ENCODE results near the gene TRMT61A. TPM values are rescaled to one million over a fixed set of nuclear protein-coding genes. Genes with fewer than 3 reads are reported as not detected.

The TRMT61A gene
- total and polyA plus RNA-seq, 8 donors, result 5.5 to 39.7 (median 15.9) TPM

DNA sequence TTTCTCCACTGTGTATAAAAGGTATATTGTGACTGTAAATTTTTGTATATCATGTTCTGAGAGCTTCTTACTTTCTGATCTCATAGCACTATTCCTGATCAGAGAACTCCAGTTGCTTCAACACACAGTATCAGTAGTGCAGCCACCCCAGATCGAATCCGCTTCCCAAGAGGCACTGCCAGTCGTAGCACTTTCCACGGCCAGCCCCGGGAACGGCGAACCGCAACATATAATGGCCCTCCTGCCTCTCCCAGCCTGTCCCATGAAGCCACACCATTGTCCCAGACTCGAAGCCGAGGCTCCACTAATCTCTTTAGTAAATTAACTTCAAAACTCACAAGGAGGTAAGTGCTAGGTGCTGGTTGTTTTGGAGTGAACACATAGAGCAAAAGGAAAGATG, 37.3 kb upstream of the TRMT61A start:
- no peaks in the 10 kb centered on the region for H3K27me3 ChIP-seq
- WGBS, 5 donors, result 88 to 93% (median 89%) methylated on average over 10 of the region's 10 CpGs
- no peak for DNase-seq
- no peaks in the 10 kb centered on the region for H3K4me1 ChIP-seq
- H3K36me3 ChIP-seq, result peaks cover 40 to 99% (median 98%) of the 10 kb centered on the region in 4 donors
- no peaks in the 10 kb centered on the region for H3K9me3 ChIP-seq
- intact Hi-C loops (cut with DNase I; ENCODE audit: low total_unique reads), result loop anchor here (10.0 kb wide), 1 partner anchor 53 kb away; no protein-coding TSS in a partner anchor
- TF ChIP-seq EP300 (IDR thresholded peaks at IDR 0.05), result no peak
- no peak for TF ChIP-seq POLR2A (IDR thresholded peaks at IDR 0.05)
- TF ChIP-seq POLR2AphosphoS5 (IDR thresholded peaks at IDR 0.05), result no peak
- TF ChIP-seq CTCF (IDR thresholded peaks at IDR 0.05), result no peak
- no peak overlapping the region for H3K4me3 ChIP-seq
- H3K27ac ChIP-seq, result no peak overlapping the region

- WGBS, 5 donors, result 72 to 87% (median 83%) methylated on average over 6 of the region's 6 CpGs
- Histone ChIP-seq H3K4me1 (no peaks in the 10 kb centered on the region), H3K36me3 (peaks cover 40 to 100% (median 97%) of the 10 kb centered on the region in 4 donors), H3K27me3 (no peaks in the 10 kb centered on the region), H3K27ac (no peak overlapping the region), H3K4me3 (no peak overlapping the region), H3K9me3 (no peaks in the 10 kb centered on the region)
- intact Hi-C loops (cut with DNase I; ENCODE audit: low total_unique reads), result loop anchor here (10.0 kb wide), 1 partner anchor 52 kb away; no protein-coding TSS in a partner anchor
- TF ChIP-seq CTCF (IDR thresholded peaks at IDR 0.05) (no peak), EP300 (IDR thresholded peaks at IDR 0.05) (no peak), POLR2AphosphoS5 (IDR thresholded peaks at IDR 0.05) (no peak), POLR2A (IDR thresholded peaks at IDR 0.05) (no peak)
- no peak for DNase-seq
Measured at GRCh38 chr14:103492156-103492925, 36.7 kb upstream of the TRMT61A start.

- Histone ChIP-seq H3K36me3 (peaks cover 31 to 97% (median 92%) of the 10 kb centered on the region in 4 donors), H3K27ac (no peak overlapping the region), H3K9me3 (no peaks in the 10 kb centered on the region), H3K27me3 (no peaks in the 10 kb centered on the region), H3K4me3 (no peak overlapping the region), H3K4me1 (peaks cover 0 to 12% (median 6%) of the 10 kb centered on the region in 4 donors)
- 68 to 89% (median 73%) methylated on average over 2 of the region's 2 CpGs for WGBS, 5 donors
- DNase-seq, result no peak
- intact Hi-C loops (cut with DNase I; ENCODE audit: low total_unique reads), result loop anchor here (10.0 kb wide), 1 partner anchor 49 kb away; no protein-coding TSS in a partner anchor
- TF ChIP-seq POLR2AphosphoS5 (IDR thresholded peaks at IDR 0.05), result no peak
- TF ChIP-seq POLR2A (IDR thresholded peaks at IDR 0.05), result no peak
- TF ChIP-seq EP300 (IDR thresholded peaks at IDR 0.05), result no peak
- no peak for TF ChIP-seq CTCF (IDR thresholded peaks at IDR 0.05)
Measured at GRCh38 chr14:103495854-103496253, 33.1 kb upstream of the TRMT61A start.

DNA sequence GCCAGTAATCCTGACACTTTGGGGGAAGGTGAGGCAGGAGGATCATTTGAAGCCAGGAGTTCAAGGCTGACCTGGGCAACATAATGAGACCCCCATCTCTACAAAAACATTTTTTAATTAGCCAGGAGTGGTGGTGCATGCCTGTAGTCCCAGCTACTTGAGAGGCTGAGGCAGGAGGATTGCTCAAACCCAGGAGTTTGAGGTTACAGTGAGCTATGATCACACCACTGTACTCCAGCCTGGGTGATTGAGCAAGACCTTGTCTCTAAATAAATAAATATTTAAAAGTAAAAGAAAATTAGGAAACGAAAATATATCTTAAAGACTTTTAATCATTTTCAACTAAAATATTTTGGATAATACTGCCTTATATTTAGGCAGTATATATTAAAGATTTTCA, 32.2 kb upstream of the TRMT61A start:
- no peak for TF ChIP-seq POLR2A (IDR thresholded peaks at IDR 0.05)
- TF ChIP-seq CTCF (IDR thresholded peaks at IDR 0.05), result no peak
- TF ChIP-seq EP300 (IDR thresholded peaks at IDR 0.05), result no peak
- TF ChIP-seq POLR2AphosphoS5 (IDR thresholded peaks at IDR 0.05), result no peak
- WGBS, 5 donors, result 0 to 27% (median 18%) methylated on average over 1 of the region's 1 CpG
- intact Hi-C loops (cut with DNase I; ENCODE audit: low total_unique reads), result loop anchor here (10.0 kb wide), 1 partner anchor 48 kb away; no protein-coding TSS in a partner anchor
- Histone ChIP-seq H3K4me3 (no peak overlapping the region), H3K27ac (no peak overlapping the region), H3K27me3 (no peaks in the 10 kb centered on the region), H3K4me1 (peaks cover 0 to 12% (median 6%) of the 10 kb centered on the region in 4 donors), H3K36me3 (peaks cover 34 to 97% (median 92%) of the 10 kb centered on the region in 4 donors), H3K9me3 (no peaks in the 10 kb centered on the region)
- no peak for DNase-seq

All from stomach (tissue), 9 donors.